ENCODE measurements around the gene SCN3A.

SCN3A gene

GRCh38 chr2:165112133-165112573, 91.7 kb downstream of the SCN3A start:
- DNase-seq (ENCODE audit: low read depth), result no peak

DNA sequence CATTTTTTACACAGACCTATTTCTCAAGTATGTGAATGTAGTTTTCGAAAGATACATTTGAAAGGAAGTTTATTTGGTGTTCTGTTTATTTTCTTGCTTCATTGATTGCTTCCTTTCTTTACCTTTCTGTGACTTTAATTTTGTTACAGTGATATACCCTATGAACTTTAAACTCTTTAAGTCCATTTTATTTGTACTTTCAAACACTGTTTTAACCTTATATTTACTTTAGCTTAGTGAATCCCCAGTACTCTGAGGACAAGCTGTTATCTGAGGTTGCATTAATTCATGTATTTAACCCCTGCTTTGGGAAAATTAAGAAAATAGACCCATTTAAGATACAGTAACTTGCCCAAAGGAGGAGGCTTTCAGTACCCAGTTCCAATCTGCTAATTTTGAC, 93.5 kb downstream of the SCN3A start:
- no peak for DNase-seq (ENCODE audit: low read depth)

- DNase-seq (ENCODE audit: low read depth), result no peak
These were observed 93.9 kb downstream of the SCN3A start for GRCh38 chr2:165109915-165110314.

GRCh38 chr2:165105926-165106325, 97.9 kb downstream of the SCN3A start:
- DNase-seq (ENCODE audit: low read depth), result no peak

- no peak for DNase-seq (ENCODE audit: low read depth)
These were observed 115.6 kb downstream of the SCN3A start for GRCh38 chr2:165087933-165088901.

- DNase-seq (ENCODE audit: low read depth), result no peak
These were observed 117.5 kb downstream of the SCN3A start for GRCh38 chr2:165086337-165086736.

GRCh38 chr2:165083326-165083725, 120.5 kb downstream of the SCN3A start:
- no peak for DNase-seq (ENCODE audit: low read depth)

- DNase-seq (ENCODE audit: low read depth), result no peak
These were observed 121.4 kb downstream of the SCN3A start for GRCh38 chr2:165082479-165082878.

GRCh38 chr2:165081276-165081675, 122.6 kb downstream of the SCN3A start:
- no peak for DNase-seq (ENCODE audit: low read depth)

DNA sequence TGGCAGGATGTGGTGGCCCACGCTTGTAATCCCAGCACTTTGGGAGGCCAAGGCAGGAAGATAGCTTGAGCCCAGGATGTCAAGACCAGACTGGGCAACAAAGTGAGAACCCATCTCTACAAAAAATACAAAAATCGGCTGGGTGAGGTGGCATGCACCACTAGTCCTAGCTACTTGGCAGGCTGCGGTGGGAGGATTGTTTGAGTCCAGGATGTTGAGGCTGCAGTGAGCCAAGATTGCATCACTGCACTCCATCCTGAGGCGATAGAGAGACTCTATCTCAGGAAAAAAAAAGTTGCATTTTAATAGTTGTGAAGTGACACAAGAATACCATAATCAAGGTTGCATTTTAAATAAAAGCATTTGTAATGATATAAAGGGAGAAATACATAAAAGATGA, 124.4 kb downstream of the SCN3A start:
- no peak for DNase-seq (ENCODE audit: low read depth)

GRCh38 chr2:165078913-165079312, 124.9 kb downstream of the SCN3A start:
- no peak for DNase-seq (ENCODE audit: low read depth)

DNA sequence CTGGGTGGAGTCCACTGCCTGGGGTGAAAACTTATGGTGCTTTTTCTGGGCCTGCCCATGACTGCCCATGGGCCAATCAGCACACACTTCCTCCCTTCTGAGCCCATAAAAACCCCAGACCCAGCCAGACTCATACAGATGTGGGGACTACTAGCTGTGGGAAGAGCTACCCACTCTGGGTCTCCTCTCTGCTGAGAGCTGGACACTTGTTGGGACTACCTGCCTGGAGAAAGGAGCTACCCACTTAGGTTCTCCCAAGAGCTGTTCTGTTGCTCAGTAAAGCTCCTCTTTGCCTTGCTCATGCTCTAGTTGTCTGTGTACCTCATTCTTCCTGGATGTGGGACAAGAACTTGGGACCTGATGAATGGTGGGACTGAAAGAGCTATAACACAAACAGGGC, 129.0 kb downstream of the SCN3A start:
- no peak for DNase-seq (ENCODE audit: low read depth)

DNA sequence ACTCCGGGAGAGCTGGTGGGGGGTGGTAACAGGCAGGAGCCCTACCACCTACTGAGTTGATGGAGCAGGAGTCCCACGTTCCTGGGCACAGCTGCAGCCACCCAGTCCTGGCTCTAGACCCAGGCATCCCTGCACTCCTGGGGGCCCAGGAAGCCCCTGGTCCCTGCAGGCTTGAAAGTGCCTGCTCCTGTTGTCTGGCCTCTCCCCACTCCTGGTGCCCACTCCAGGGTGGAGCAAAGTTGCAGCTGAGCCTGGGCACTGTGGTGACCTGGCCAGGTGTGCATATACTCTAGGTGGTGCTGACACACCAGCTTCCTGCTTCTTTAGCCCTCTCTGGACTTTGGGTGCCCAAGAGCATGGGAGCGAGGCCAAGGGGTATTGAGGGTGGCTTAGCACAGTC, 129.5 kb downstream of the SCN3A start:
- no peak for DNase-seq (ENCODE audit: low read depth)

GRCh38 chr2:165070076-165070475, 133.8 kb downstream of the SCN3A start:
- no peak for DNase-seq (ENCODE audit: low read depth)

- DNase-seq (ENCODE audit: low read depth), result no peak
These were observed 134.7 kb downstream of the SCN3A start for GRCh38 chr2:165069151-165069550.

DNA sequence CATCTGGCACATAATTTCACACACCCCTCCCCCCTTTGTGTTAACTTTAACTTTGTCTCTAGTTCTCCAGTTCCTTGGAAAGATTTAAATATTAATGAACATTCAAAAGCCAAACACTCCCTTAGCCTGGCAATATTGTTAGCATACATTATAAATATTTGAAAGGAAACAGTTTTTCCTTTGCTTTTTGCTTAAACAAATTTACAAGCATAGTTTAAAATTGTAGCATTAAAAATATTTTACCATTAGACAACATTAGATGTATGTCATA, 135.4 kb downstream of the SCN3A start:
- no peak for DNase-seq (ENCODE audit: low read depth)

GRCh38 chr2:165067643-165068486, 136.0 kb downstream of the SCN3A start:
- DNase-seq (ENCODE audit: low read depth), result no peak

GRCh38 chr2:165064743-165065142, 139.1 kb downstream of the SCN3A start:
- DNase-seq (ENCODE audit: low read depth), result no peak

DNA sequence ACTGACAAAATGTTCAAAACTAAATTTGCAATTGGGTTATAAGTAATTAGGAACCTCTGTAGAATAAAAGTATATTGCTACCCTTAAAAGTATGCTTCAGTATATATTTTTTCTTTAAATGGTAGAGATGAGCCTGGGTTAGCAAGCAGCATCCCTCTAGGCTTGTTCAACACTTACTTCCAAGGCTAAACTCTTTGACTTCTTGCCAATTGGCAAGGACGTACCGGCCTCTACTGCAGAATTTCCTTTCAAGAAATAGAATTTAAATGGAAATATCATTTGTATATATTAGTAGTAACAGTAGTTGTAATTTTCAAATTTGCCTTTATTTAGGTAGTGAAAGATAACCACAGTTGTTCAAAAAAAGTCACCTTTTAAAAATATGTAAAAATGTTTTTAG, 143.4 kb downstream of the SCN3A start:
- DNase-seq (ENCODE audit: low read depth), result no peak

DNA sequence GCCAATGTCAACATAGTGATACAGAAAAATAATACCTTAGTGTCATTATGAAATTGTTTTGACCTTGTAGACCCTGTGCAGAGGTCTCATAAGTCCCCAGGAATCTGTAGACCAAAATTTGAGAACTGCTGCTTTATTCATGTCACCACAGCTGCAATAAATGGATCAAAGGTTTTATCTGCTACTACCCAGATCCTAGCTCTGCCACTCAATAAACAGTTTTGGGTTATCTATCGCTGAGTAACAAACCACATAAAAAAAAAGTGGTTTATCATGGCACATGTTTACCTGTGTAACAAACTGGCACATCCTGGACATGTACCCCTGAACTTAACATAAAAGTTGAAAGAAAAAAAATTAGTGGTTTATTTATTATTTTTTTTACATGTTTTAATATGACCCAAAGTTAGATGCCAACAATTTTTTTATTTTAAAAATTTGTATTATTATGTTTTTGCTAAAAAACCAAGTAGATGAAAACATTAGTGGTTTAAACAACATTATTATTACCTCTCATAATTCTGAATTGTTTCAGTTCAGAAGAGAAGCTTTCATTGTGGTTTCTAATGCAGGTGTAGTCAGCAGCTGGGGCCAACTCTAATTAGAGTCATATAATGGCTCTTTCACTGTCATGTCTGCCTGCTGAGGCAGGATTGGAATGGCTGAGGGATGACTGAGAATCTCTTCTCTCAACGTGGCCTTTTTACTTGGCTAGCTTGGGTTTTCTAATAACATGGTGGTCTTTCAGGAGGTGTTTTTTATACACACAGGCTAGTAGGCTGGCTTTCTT, 145.2 kb downstream of the SCN3A start:
- no peak for DNase-seq (ENCODE audit: low read depth)

- no peak for DNase-seq (ENCODE audit: low read depth)
These were observed 145.9 kb downstream of the SCN3A start for GRCh38 chr2:165057931-165058330.

GRCh38 chr2:165057308-165057707, 146.5 kb downstream of the SCN3A start:
- DNase-seq (ENCODE audit: low read depth), result no peak
